Liver (tissue), 3 donors: ENCODE data around the gene TPH1.

ENCODE experiments used
- ATF3 ChIP-seq: IDR thresholded peaks from 2 replicates; pipeline ENCODE4 v1.6.1; 2016; ENCODE audit warnings: antibody characterized with exemption
- FOXA1 ChIP-seq: IDR thresholded peaks from 2 replicates; pipeline ENCODE4 v1.6.1; 2016; ENCODE audit warnings: antibody characterized with exemption
- GABPA ChIP-seq, 2 donors: IDR thresholded peaks in 1 of 2; conservative IDR thresholded peaks in 1 of 2; 2 replicates each; pipeline ENCODE4 v1.6.1; 2016; ENCODE audit warnings: antibody characterized with exemption in 2 of 2, mild to moderate bottlenecking in 1 of 2, moderate library complexity in 1 of 2
- JUND ChIP-seq, 2 donors: IDR thresholded peaks; 2 replicates each; pipeline ENCODE4 v1.6.1; 2016; ENCODE audit warnings: antibody characterized with exemption in 2 of 2
- MAX ChIP-seq: IDR thresholded peaks from 2 replicates; pipeline ENCODE4 v1.6.1; 2016; ENCODE audit warnings: antibody characterized with exemption
- NR2F2 ChIP-seq: IDR thresholded peaks from 2 replicates; pipeline ENCODE4 v1.6.1; 2016; ENCODE audit warnings: antibody characterized with exemption
- RAD21 ChIP-seq, 2 donors: IDR thresholded peaks; 2 replicates each; pipeline ENCODE4 v1.6.1; 2016; ENCODE audit warnings: antibody characterized with exemption in 2 of 2, mild to moderate bottlenecking in 2 of 2
- RXRA ChIP-seq, 2 donors: IDR thresholded peaks; 2 replicates each; pipeline ENCODE4 v1.6.1; 2017 to 2018; ENCODE audit warnings: antibody characterized with exemption in 2 of 2, mild to moderate bottlenecking in 1 of 2
- SP1 ChIP-seq: IDR thresholded peaks from 2 replicates; pipeline ENCODE4 v1.6.1; 2018; ENCODE audit warnings: antibody characterized with exemption, mild to moderate bottlenecking
- TAF1 ChIP-seq: conservative IDR thresholded peaks from 2 replicates; pipeline ENCODE4 v1.6.1; 2016; ENCODE audit warnings: antibody characterized with exemption, mild to moderate bottlenecking
- YY1 ChIP-seq: IDR thresholded peaks from 2 replicates; pipeline ENCODE4 v1.6.1; 2016; ENCODE audit warnings: antibody characterized with exemption, mild to moderate bottlenecking
- ZBTB33 ChIP-seq: IDR thresholded peaks from 2 replicates; pipeline ENCODE4 v1.6.1; 2016; ENCODE audit warnings: antibody characterized with exemption
- TF ChIP-seq, protein P1 (sequence below): fragments of 150-350 bp; IDR thresholded peaks from 2 replicates; pipeline ENCODE4 v1.5.1; 2017; ENCODE audit warnings: improper control_type of control experiment, low read depth, low read length; ENCODE audit not compliant: missing input control
- TF ChIP-seq, protein P2 (sequence below): IDR thresholded peaks from 2 replicates; pipeline ENCODE4 v1.6.1; 2016; ENCODE audit warnings: antibody characterized with exemption, mild to moderate bottlenecking
- donor health status: healthy.
- donor health status: healthy.

GRCh38 chr11:18012122-18012905 is 33.8 kb downstream of the TPH1 start:
- TF ChIP-seq, protein P1, sequence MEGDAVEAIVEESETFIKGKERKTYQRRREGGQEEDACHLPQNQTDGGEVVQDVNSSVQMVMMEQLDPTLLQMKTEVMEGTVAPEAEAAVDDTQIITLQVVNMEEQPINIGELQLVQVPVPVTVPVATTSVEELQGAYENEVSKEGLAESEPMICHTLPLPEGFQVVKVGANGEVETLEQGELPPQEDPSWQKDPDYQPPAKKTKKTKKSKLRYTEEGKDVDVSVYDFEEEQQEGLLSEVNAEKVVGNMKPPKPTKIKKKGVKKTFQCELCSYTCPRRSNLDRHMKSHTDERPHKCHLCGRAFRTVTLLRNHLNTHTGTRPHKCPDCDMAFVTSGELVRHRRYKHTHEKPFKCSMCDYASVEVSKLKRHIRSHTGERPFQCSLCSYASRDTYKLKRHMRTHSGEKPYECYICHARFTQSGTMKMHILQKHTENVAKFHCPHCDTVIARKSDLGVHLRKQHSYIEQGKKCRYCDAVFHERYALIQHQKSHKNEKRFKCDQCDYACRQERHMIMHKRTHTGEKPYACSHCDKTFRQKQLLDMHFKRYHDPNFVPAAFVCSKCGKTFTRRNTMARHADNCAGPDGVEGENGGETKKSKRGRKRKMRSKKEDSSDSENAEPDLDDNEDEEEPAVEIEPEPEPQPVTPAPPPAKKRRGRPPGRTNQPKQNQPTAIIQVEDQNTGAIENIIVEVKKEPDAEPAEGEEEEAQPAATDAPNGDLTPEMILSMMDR = no peak
- TF ChIP-seq MAX = no peak
- no peak for TF ChIP-seq YY1
- no peak for TF ChIP-seq ATF3
- TF ChIP-seq, protein P2, sequence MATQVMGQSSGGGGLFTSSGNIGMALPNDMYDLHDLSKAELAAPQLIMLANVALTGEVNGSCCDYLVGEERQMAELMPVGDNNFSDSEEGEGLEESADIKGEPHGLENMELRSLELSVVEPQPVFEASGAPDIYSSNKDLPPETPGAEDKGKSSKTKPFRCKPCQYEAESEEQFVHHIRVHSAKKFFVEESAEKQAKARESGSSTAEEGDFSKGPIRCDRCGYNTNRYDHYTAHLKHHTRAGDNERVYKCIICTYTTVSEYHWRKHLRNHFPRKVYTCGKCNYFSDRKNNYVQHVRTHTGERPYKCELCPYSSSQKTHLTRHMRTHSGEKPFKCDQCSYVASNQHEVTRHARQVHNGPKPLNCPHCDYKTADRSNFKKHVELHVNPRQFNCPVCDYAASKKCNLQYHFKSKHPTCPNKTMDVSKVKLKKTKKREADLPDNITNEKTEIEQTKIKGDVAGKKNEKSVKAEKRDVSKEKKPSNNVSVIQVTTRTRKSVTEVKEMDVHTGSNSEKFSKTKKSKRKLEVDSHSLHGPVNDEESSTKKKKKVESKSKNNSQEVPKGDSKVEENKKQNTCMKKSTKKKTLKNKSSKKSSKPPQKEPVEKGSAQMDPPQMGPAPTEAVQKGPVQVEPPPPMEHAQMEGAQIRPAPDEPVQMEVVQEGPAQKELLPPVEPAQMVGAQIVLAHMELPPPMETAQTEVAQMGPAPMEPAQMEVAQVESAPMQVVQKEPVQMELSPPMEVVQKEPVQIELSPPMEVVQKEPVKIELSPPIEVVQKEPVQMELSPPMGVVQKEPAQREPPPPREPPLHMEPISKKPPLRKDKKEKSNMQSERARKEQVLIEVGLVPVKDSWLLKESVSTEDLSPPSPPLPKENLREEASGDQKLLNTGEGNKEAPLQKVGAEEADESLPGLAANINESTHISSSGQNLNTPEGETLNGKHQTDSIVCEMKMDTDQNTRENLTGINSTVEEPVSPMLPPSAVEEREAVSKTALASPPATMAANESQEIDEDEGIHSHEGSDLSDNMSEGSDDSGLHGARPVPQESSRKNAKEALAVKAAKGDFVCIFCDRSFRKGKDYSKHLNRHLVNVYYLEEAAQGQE = no peak
- no peak for TF ChIP-seq RXRA (IDR thresholded peaks at IDR 0.05)
- no peak for TF ChIP-seq GABPA (IDR thresholded peaks at IDR 0.05 in 1 of 2, conservative IDR thresholded peaks at IDR 0.05 in 1 of 2)
- TF ChIP-seq TAF1 = no peak
- TF ChIP-seq NR2F2 = no peak
- TF ChIP-seq FOXA1 = no peak
- TF ChIP-seq JUND (IDR thresholded peaks at IDR 0.05) = no peak
- no peak for TF ChIP-seq SP1
- TF ChIP-seq RAD21 (IDR thresholded peaks at IDR 0.05) = no peak
- TF ChIP-seq ZBTB33 = no peak
